ENCODE data around the gene GPHN.
"Not testable (repeated sequence)": the region's sequence is repeated elsewhere in the genome, so short reads cannot be mapped to it uniquely, and the experiment has no call there.

GPHN gene

GRCh38 chr14:66651536-66652220 lies 143.7 kb downstream of the GPHN start:
- no peak for DNase-seq (ENCODE audit: extremely low read depth in 1 of 2, low read depth in 1 of 2)

- DNase-seq (ENCODE audit: extremely low read depth in 1 of 2, low read depth in 1 of 2), result no peak
These were observed 144.7 kb downstream of the GPHN start for GRCh38 chr14:66652525-66653106.

GRCh38 chr14:66657780-66658179 lies 149.8 kb downstream of the GPHN start:
- DNase-seq (ENCODE audit: extremely low read depth in 1 of 2, low read depth in 1 of 2), result no peak

- no peak for DNase-seq (ENCODE audit: extremely low read depth in 1 of 2, low read depth in 1 of 2)
These were observed 154.4 kb downstream of the GPHN start for GRCh38 chr14:66662374-66662773.

- no peak for DNase-seq (ENCODE audit: extremely low read depth in 1 of 2, low read depth in 1 of 2)
These were observed 169.8 kb downstream of the GPHN start for GRCh38 chr14:66677780-66678179.

GRCh38 chr14:66680216-66680615 lies 172.3 kb downstream of the GPHN start:
- no peak for DNase-seq (ENCODE audit: extremely low read depth in 1 of 2, low read depth in 1 of 2)

- no peak for DNase-seq (ENCODE audit: extremely low read depth in 1 of 2, low read depth in 1 of 2)
These were observed 188.4 kb downstream of the GPHN start for GRCh38 chr14:66696326-66696725.

- no peak for DNase-seq (ENCODE audit: extremely low read depth in 1 of 2, low read depth in 1 of 2)
These were observed 190.6 kb downstream of the GPHN start for GRCh38 chr14:66698503-66698902.

- DNase-seq (ENCODE audit: extremely low read depth in 1 of 2, low read depth in 1 of 2), result no peak
These were observed 193.9 kb downstream of the GPHN start for GRCh38 chr14:66701813-66702212.

GRCh38 chr14:66708267-66708666 lies 200.3 kb downstream of the GPHN start:
- no peak for DNase-seq (ENCODE audit: extremely low read depth in 1 of 2, low read depth in 1 of 2)

- no peak for DNase-seq (ENCODE audit: extremely low read depth in 1 of 2, low read depth in 1 of 2)
These were observed 201.3 kb downstream of the GPHN start for GRCh38 chr14:66709291-66709690.

- DNase-seq (ENCODE audit: extremely low read depth in 1 of 2, low read depth in 1 of 2), result not testable (repeated sequence)
These were observed 206.3 kb downstream of the GPHN start for GRCh38 chr14:66714291-66714690.

- DNase-seq (ENCODE audit: extremely low read depth in 1 of 2, low read depth in 1 of 2), result not testable (repeated sequence)
These were observed 207.4 kb downstream of the GPHN start for GRCh38 chr14:66715313-66715712.

- DNase-seq (ENCODE audit: extremely low read depth in 1 of 2, low read depth in 1 of 2), result no peak
These were observed 208.3 kb downstream of the GPHN start for GRCh38 chr14:66716227-66716626.

- DNase-seq (ENCODE audit: extremely low read depth in 1 of 2, low read depth in 1 of 2), result no peak
These were observed 209.7 kb downstream of the GPHN start for GRCh38 chr14:66717561-66718140.

GRCh38 chr14:66724996-66725395 lies 217.0 kb downstream of the GPHN start:
- no peak for DNase-seq (ENCODE audit: extremely low read depth in 1 of 2, low read depth in 1 of 2)

- DNase-seq (ENCODE audit: extremely low read depth in 1 of 2, low read depth in 1 of 2), result not testable (repeated sequence)
These were observed 223.4 kb downstream of the GPHN start for GRCh38 chr14:66731298-66731697.

- no peak for DNase-seq (ENCODE audit: extremely low read depth in 1 of 2, low read depth in 1 of 2)
These were observed 227.9 kb downstream of the GPHN start for GRCh38 chr14:66735853-66736252.

GRCh38 chr14:66739826-66740225 lies 231.9 kb downstream of the GPHN start:
- no peak for DNase-seq (ENCODE audit: extremely low read depth in 1 of 2, low read depth in 1 of 2)

GRCh38 chr14:66745078-66745477 lies 237.1 kb downstream of the GPHN start:
- no peak for DNase-seq (ENCODE audit: extremely low read depth in 1 of 2, low read depth in 1 of 2)

GRCh38 chr14:66746316-66747006 lies 238.5 kb downstream of the GPHN start:
- no peak for DNase-seq (ENCODE audit: extremely low read depth in 1 of 2, low read depth in 1 of 2)

GRCh38 chr14:66752109-66752508 lies 244.2 kb downstream of the GPHN start:
- no peak for DNase-seq (ENCODE audit: extremely low read depth in 1 of 2, low read depth in 1 of 2)
